ENCODE results near the gene OR1C1.

Gene OR1C1

GRCh38 chr1:247749870-247750269 is 10.5 kb downstream of the OR1C1 start:
- TF ChIP-seq, protein P1, sequence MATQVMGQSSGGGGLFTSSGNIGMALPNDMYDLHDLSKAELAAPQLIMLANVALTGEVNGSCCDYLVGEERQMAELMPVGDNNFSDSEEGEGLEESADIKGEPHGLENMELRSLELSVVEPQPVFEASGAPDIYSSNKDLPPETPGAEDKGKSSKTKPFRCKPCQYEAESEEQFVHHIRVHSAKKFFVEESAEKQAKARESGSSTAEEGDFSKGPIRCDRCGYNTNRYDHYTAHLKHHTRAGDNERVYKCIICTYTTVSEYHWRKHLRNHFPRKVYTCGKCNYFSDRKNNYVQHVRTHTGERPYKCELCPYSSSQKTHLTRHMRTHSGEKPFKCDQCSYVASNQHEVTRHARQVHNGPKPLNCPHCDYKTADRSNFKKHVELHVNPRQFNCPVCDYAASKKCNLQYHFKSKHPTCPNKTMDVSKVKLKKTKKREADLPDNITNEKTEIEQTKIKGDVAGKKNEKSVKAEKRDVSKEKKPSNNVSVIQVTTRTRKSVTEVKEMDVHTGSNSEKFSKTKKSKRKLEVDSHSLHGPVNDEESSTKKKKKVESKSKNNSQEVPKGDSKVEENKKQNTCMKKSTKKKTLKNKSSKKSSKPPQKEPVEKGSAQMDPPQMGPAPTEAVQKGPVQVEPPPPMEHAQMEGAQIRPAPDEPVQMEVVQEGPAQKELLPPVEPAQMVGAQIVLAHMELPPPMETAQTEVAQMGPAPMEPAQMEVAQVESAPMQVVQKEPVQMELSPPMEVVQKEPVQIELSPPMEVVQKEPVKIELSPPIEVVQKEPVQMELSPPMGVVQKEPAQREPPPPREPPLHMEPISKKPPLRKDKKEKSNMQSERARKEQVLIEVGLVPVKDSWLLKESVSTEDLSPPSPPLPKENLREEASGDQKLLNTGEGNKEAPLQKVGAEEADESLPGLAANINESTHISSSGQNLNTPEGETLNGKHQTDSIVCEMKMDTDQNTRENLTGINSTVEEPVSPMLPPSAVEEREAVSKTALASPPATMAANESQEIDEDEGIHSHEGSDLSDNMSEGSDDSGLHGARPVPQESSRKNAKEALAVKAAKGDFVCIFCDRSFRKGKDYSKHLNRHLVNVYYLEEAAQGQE (IDR thresholded peaks at IDR 0.05; ENCODE audit: low read depth): no peak
- TF ChIP-seq YY1 (IDR thresholded peaks at IDR 0.05; ENCODE audit: low read depth) (no peak), TCF12 (IDR thresholded peaks at IDR 0.05; ENCODE audit: low read depth) (no peak), FOXM1 (IDR thresholded peaks at IDR 0.05; ENCODE audit: borderline replicate concordance, low read depth) (no peak), RAD21 (IDR thresholded peaks at IDR 0.05; ENCODE audit: low read depth) (no peak)

DNA sequence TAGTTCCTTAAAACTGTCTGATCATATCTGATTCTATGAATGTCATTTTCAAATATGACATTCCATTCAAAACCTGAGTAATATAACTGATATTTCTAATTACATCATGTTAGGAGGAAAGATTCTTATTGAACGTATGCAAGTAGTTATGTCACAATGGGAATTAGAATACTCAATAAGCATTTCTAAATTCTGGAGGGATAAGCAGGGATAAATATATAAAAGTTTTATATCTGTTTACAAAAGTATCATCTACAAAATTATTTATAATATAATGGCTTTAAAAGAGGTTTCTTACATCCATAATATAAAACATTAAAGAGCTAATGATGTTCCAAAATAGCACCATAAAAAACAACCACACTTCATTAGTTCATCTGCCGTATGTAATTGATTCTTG is 12.3 kb downstream of the OR1C1 start, which contains the start of gene OR14A2:
Gene OR14A2 (minus strand): TSS at position 101 of the 400 bp plus-strand sequence.
- TF ChIP-seq ZBTB7A (IDR thresholded peaks at IDR 0.05; ENCODE audit: low read depth) (no peak), FOXM1 (IDR thresholded peaks at IDR 0.05; ENCODE audit: borderline replicate concordance, low read depth) (no peak), CREB1 (IDR thresholded peaks at IDR 0.05; ENCODE audit: low read depth) (no peak), TAF1 (IDR thresholded peaks at IDR 0.05; ENCODE audit: low read depth) (no peak), EGR1 (IDR thresholded peaks at IDR 0.05) (no peak), CEBPB (IDR thresholded peaks at IDR 0.05) (no peak), NFIC (IDR thresholded peaks at IDR 0.05) (no peak), YY1 (IDR thresholded peaks at IDR 0.05; ENCODE audit: low read depth) (no peak)
- TF ChIP-seq, protein P2, sequence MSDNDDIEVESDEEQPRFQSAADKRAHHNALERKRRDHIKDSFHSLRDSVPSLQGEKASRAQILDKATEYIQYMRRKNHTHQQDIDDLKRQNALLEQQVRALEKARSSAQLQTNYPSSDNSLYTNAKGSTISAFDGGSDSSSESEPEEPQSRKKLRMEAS (IDR thresholded peaks at IDR 0.05): no peak
- TF ChIP-seq, protein P3, sequence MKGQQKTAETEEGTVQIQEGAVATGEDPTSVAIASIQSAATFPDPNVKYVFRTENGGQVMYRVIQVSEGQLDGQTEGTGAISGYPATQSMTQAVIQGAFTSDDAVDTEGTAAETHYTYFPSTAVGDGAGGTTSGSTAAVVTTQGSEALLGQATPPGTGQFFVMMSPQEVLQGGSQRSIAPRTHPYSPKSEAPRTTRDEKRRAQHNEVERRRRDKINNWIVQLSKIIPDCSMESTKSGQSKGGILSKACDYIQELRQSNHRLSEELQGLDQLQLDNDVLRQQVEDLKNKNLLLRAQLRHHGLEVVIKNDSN (IDR thresholded peaks at IDR 0.05): no peak

- TF ChIP-seq FOXM1 (IDR thresholded peaks at IDR 0.05; ENCODE audit: borderline replicate concordance, low read depth) (no peak), YY1 (IDR thresholded peaks at IDR 0.05; ENCODE audit: low read depth) (no peak), RAD21 (IDR thresholded peaks at IDR 0.05; ENCODE audit: low read depth) (no peak), ZBTB7A (IDR thresholded peaks at IDR 0.05; ENCODE audit: low read depth) (no peak), NFIC (IDR thresholded peaks at IDR 0.05) (no peak), TEAD4 (IDR thresholded peaks at IDR 0.05) (no peak), CREB1 (IDR thresholded peaks at IDR 0.05; ENCODE audit: low read depth) (no peak), EGR1 (IDR thresholded peaks at IDR 0.05) (no peak), TAF1 (IDR thresholded peaks at IDR 0.05; ENCODE audit: low read depth) (no peak), EP300 (IDR thresholded peaks at IDR 0.05; ENCODE audit: borderline replicate concordance) (no peak), CEBPB (IDR thresholded peaks at IDR 0.05) (no peak), TCF12 (IDR thresholded peaks at IDR 0.05; ENCODE audit: low read depth) (no peak)
- TF ChIP-seq, protein P1 (IDR thresholded peaks at IDR 0.05; ENCODE audit: low read depth): no peak
- TF ChIP-seq, protein P2 (IDR thresholded peaks at IDR 0.05): no peak
- TF ChIP-seq, protein P3 (IDR thresholded peaks at IDR 0.05): no peak
Measured at GRCh38 chr1:247747616-247748015, 12.7 kb downstream of the OR1C1 start.

GRCh38 chr1:247746391-247746935 is 13.9 kb downstream of the OR1C1 start:
- TF ChIP-seq TEAD4 (IDR thresholded peaks at IDR 0.05) (no peak), TCF12 (IDR thresholded peaks at IDR 0.05; ENCODE audit: low read depth) (no peak), CEBPB (IDR thresholded peaks at IDR 0.05) (no peak), ZBTB7A (IDR thresholded peaks at IDR 0.05; ENCODE audit: low read depth) (no peak), EP300 (IDR thresholded peaks at IDR 0.05; ENCODE audit: borderline replicate concordance) (no peak), RAD21 (IDR thresholded peaks at IDR 0.05; ENCODE audit: low read depth) (no peak), EGR1 (IDR thresholded peaks at IDR 0.05) (no peak), CREB1 (IDR thresholded peaks at IDR 0.05; ENCODE audit: low read depth) (no peak), FOXM1 (IDR thresholded peaks at IDR 0.05; ENCODE audit: borderline replicate concordance, low read depth) (no peak), TAF1 (IDR thresholded peaks at IDR 0.05; ENCODE audit: low read depth) (no peak)
- TF ChIP-seq, protein P1 (IDR thresholded peaks at IDR 0.05; ENCODE audit: low read depth): no peak
- TF ChIP-seq, protein P3 (IDR thresholded peaks at IDR 0.05): no peak
